Ovary (tissue), 9 donors: Measurements from ENCODE around the gene APAF1. TPM values are rescaled to one million over a fixed set of nuclear protein-coding genes. Genes with fewer than 3 reads are reported as not detected.

Experiments
- DNase-seq, 5 donors: peaks; one replicate each; pipeline ENCODE4 v3.0.0-alpha.2; 2019 to 2020
- H3K27ac ChIP-seq, 2 donors: fragments of 200-600 bp; one replicate each; pipeline versions ENCODE4 v1.5.1 to v1.8.0; 2019 to 2022
- H3K27me3 ChIP-seq: fragments of 200-600 bp; one replicate; pipeline ENCODE4 v1.8.0; 2022
- H3K36me3 ChIP-seq: fragments of 200-600 bp; sonication (generic); one replicate; pipeline ENCODE4 v1.5.1; 2019
- H3K4me1 ChIP-seq: one replicate; pipeline ENCODE4 v1.8.1; 2013; ENCODE audit warnings: mild to moderate bottlenecking, moderate library complexity; ENCODE audit not compliant: insufficient read depth
- H3K4me3 ChIP-seq: fragments of 200-600 bp; sonication (generic); one replicate; pipeline ENCODE4 v1.5.1; 2017
- H3K9me3 ChIP-seq, 2 donors: fragments of 200-600 bp in 1 of 2; sonication (generic) in 1 of 2; one replicate each; pipeline versions ENCODE4 v1.5.1 to v1.8.1; 2013 to 2019; ENCODE audit warnings: mild to moderate bottlenecking in 1 of 2, moderate library complexity in 1 of 2
- CTCF ChIP-seq, 3 donors: fragments of 450-650 bp in 2 of 3; fragments of 200-600 bp in 1 of 3; IDR thresholded peaks; one replicate each; pipeline versions ENCODE4 v1.5.1 to v1.8.0; 2016 to 2022; ENCODE audit warnings: antibody characterized with exemption in 3 of 3, mild to moderate bottlenecking in 1 of 3
- EP300 ChIP-seq: sonication (generic); formaldehyde crosslinking; IDR thresholded peaks from one replicate; pipeline ENCODE4 v1.6.1; 2017; ENCODE audit warnings: antibody characterized with exemption
- POLR2A ChIP-seq: fragments of 450-650 bp; IDR thresholded peaks from one replicate; pipeline ENCODE4 v1.6.1; 2017; ENCODE audit warnings: antibody characterized with exemption, mild to moderate bottlenecking, moderate library complexity
- WGBS, 3 donors: extraction: QIAGEN DNeasy Blood & Tissue Kit in 1 of 3; methylation state at CpG; one replicate each; pipeline versions ENCODE4 v1.1.5 to v1.1.7; 2013 to 2017; 5-methylcytosine and 5-hydroxymethylcytosine counted together
- intact Hi-C, 4 donors: fragments of 100-400 bp; cut with DNase I; formaldehyde crosslinking; loops; one replicate each; pipeline versions ENCODE4 v1.11.0 to v1.15.1; 2022 to 2023
- polyA plus RNA-seq, 2 donors: library from polyadenylated mRNA; stranded (reverse); fragments of 200-250 nt in 1 of 2; fragments of 350-450 nt in 1 of 2; fragmentation: Illumina TruSeq in 1 of 2; extraction: RNeasy Lipid Tissue Mini Kit (QIAGEN cat#74804) in 1 of 2; gene quantifications; one replicate each; pipeline ENCODE4 v1.2.3, GENCODE V29; 2013 to 2014
- total RNA-seq, 7 donors: library from RNA; depleted of rRNA in 2 of 7; stranded (reverse); fragments of >200 nt in 2 of 7; fragmentation: NEBNext Ultra II Directional in 3 of 7; extraction: Animal tissue kit (Norgen Biotek cat#: 25700) in 3 of 7; gene quantifications; one replicate each; pipeline versions ENCODE4 v1.1.0 to v1.2.4, GENCODE V29; 2016 to 2023
- donor health status: DM: no; HTN: no; CAD: no; lungs with moderate emphysema.
- donor health status: DM: no; HTN: no; CAD: no.
- donor health status: Bipolar disorder and iron deficiency.
- donor health status: DM: yes; HTN: yes; CAD: no.
- donor health status: DM: no; HTN: no; CAD: no.
- donor health status: DM: yes; HTN: yes; CAD: no.

APAF1 gene
- total and polyA plus RNA-seq, 9 donors: 9.4 to 17.1 (median 11.9) TPM

- Histone ChIP-seq H3K36me3 (no peaks in the 10 kb centered on the region), H3K9me3 (no peaks in the 10 kb centered on the region), H3K27ac (no peak overlapping the region), H3K27me3 (no peaks in the 10 kb centered on the region), H3K4me3 (no peak overlapping the region), H3K4me1 (no peaks in the 10 kb centered on the region)
- intact Hi-C loops: no loop called here
- WGBS, 3 donors: 91 to 92% (median 92%) methylated on average over 4 of the region's 4 CpGs
- TF ChIP-seq POLR2A (no peak), EP300 (no peak), CTCF (IDR thresholded peaks at IDR 0.05) (no peak)
- no peak for DNase-seq
Measured at GRCh38 chr12:98714426-98714825, 69.3 kb downstream of the APAF1 start.

GRCh38 chr12:98719515-98720504 lies 74.7 kb downstream of the APAF1 start:
- no peaks in the 10 kb centered on the region for H3K36me3 ChIP-seq
- 84 to 90% (median 89%) methylated on average over 6 of the region's 6 CpGs for WGBS, 3 donors
- intact Hi-C loops: loop anchor here in 2 of 4 donors (10.0 kb wide), 2 partner anchors 215 to 275 kb away; no protein-coding TSS in a partner anchor

GRCh38 chr12:98721204-98721702 lies 76.2 kb downstream of the APAF1 start:
- intact Hi-C loops: loop anchor here in 2 of 4 donors (10.0 kb wide), 2 partner anchors 214 to 274 kb away; no protein-coding TSS in a partner anchor
- H3K27me3 ChIP-seq: no peaks in the 10 kb centered on the region
- no peak for DNase-seq
- H3K36me3 ChIP-seq: no peaks in the 10 kb centered on the region
- no peak for TF ChIP-seq CTCF (IDR thresholded peaks at IDR 0.05)
- TF ChIP-seq POLR2A: no peak
- no peak for TF ChIP-seq EP300
- H3K4me1 ChIP-seq: no peaks in the 10 kb centered on the region
- H3K27ac ChIP-seq: no peak overlapping the region
- WGBS, 3 donors: 87 to 97% (median 91%) methylated on average over 2 of the region's 2 CpGs
- no peaks in the 10 kb centered on the region for H3K9me3 ChIP-seq
- H3K4me3 ChIP-seq: no peak overlapping the region

More at GRCh38 chr12:98719515-98720504, 74.7 kb downstream of the APAF1 start:
- H3K4me1 ChIP-seq: no peaks in the 10 kb centered on the region
- no peak for DNase-seq
- H3K9me3 ChIP-seq: no peaks in the 10 kb centered on the region
- H3K4me3 ChIP-seq: no peak overlapping the region
- H3K27me3 ChIP-seq: no peaks in the 10 kb centered on the region
- TF ChIP-seq POLR2A (no peak), EP300 (no peak), CTCF (IDR thresholded peaks at IDR 0.05) (no peak)
- H3K27ac ChIP-seq: no peak overlapping the region

- H3K9me3 ChIP-seq: no peaks in the 10 kb centered on the region
- intact Hi-C loops: loop anchor here in 2 of 4 donors (10.0 kb wide), 2 partner anchors 210 to 270 kb away; no protein-coding TSS in a partner anchor
- TF ChIP-seq EP300 (no peak), CTCF (IDR thresholded peaks at IDR 0.05) (no peak), POLR2A (no peak)
- whole genome bisulfite sequencing, 3 donors: 82 to 90% (median 85%) methylated on average over 5 of the region's 5 CpGs
- no peaks in the 10 kb centered on the region for H3K27me3 ChIP-seq
- H3K36me3 ChIP-seq: no peaks in the 10 kb centered on the region
- no peak overlapping the region for H3K4me3 ChIP-seq
- no peaks in the 10 kb centered on the region for H3K4me1 ChIP-seq
- no peak overlapping the region for H3K27ac ChIP-seq
- no peak for DNase-seq
Measured at GRCh38 chr12:98724384-98725155, 79.5 kb downstream of the APAF1 start.
